ENCODE measurements around the gene GNAS. TPM values are rescaled to one million over a fixed set of nuclear protein-coding genes. Genes with fewer than 3 reads are reported as not detected.
"Not testable (repeated sequence)": the region's sequence is repeated elsewhere in the genome, so short reads cannot be mapped to it uniquely, and the experiment has no call there.

The GNAS gene
- total RNA-seq, 1 donor from 2014 or later = 2,003 TPM

- no peak overlapping the region for H3K9ac ChIP-seq (ENCODE audit: low read length)
- no peak overlapping the region for H3K4me2 ChIP-seq (ENCODE audit: low read length)
- H3K9me3 Mint-ChIP-seq (ENCODE audit: unreplicated experiment) = peaks cover 2% of the 10 kb centered on the region
- H3K36me3 ChIP-seq (ENCODE audit: insufficient read depth, low read length) = no peaks in the 10 kb centered on the region
- TF ChIP-seq CTCF (IDR thresholded peaks at IDR 0.05; ENCODE audit: insufficient read depth, low read depth, low read length) = no peak
- TF ChIP-seq EZH2 (IDR thresholded peaks at IDR 0.05; ENCODE audit: insufficient read depth, low read length) = no peak
- H3K79me2 ChIP-seq (ENCODE audit: insufficient read depth, low read length) = no peaks in the 10 kb centered on the region
- H3K27ac ChIP-seq (ENCODE audit: low read depth, low read length) = no peak overlapping the region
- H3K4me3 Mint-ChIP-seq (ENCODE audit: unreplicated experiment) = no peak overlapping the region
- FAIRE-seq (no peak), DNase-seq (ENCODE audit: low read depth) (no peak)
- peaks cover 6% of the 10 kb centered on the region for H3K27me3 Mint-ChIP-seq (ENCODE audit: low read depth, unreplicated experiment)
- no peaks in the 10 kb centered on the region for H3K36me3 Mint-ChIP-seq (ENCODE audit: low read depth, unreplicated experiment)
- no peak overlapping the region for H3K4me3 ChIP-seq (ENCODE audit: insufficient read depth, low read depth, low read length)
- peaks cover 6% of the 10 kb centered on the region for H3K27me3 ChIP-seq (ENCODE audit: insufficient read depth, low read length)
- no peak overlapping the region for H3K27ac Mint-ChIP-seq (ENCODE audit: unreplicated experiment)
- H3K4me1 ChIP-seq (ENCODE audit: insufficient read depth, low read length) = no peaks in the 10 kb centered on the region
- no peaks in the 10 kb centered on the region for H4K20me1 ChIP-seq (ENCODE audit: insufficient read depth, low read length)
- no peaks in the 10 kb centered on the region for H3K9me3 ChIP-seq (ENCODE audit: insufficient read depth, low read depth, low read length)
- no peaks in the 10 kb centered on the region for H3K4me1 Mint-ChIP-seq (ENCODE audit: low read depth, unreplicated experiment)
- no peak overlapping the region for H2AFZ ChIP-seq (ENCODE audit: low read depth, low read length)
These were observed 90.0 kb downstream of the GNAS start for GRCh38 chr20:58942549-58942948.

- Mint-ChIP-seq H3K9me3 (ENCODE audit: unreplicated experiment) (no peaks in the 10 kb centered on the region), H3K4me1 (ENCODE audit: low read depth, unreplicated experiment) (no peaks in the 10 kb centered on the region), H3K36me3 (ENCODE audit: low read depth, unreplicated experiment) (no peaks in the 10 kb centered on the region), H3K4me3 (ENCODE audit: unreplicated experiment) (no peak overlapping the region), H3K27me3 (ENCODE audit: low read depth, unreplicated experiment) (peaks cover 8% of the 10 kb centered on the region), H3K27ac (ENCODE audit: unreplicated experiment) (no peak overlapping the region)
- Histone ChIP-seq H3K9me3 (ENCODE audit: insufficient read depth, low read depth, low read length) (no peaks in the 10 kb centered on the region), H2AFZ (ENCODE audit: low read depth, low read length) (no peak overlapping the region), H3K27ac (ENCODE audit: low read depth, low read length) (no peak overlapping the region), H3K4me1 (ENCODE audit: insufficient read depth, low read length) (no peaks in the 10 kb centered on the region), H3K9ac (ENCODE audit: low read length) (no peak overlapping the region), H3K36me3 (ENCODE audit: insufficient read depth, low read length) (no peaks in the 10 kb centered on the region), H4K20me1 (ENCODE audit: insufficient read depth, low read length) (no peaks in the 10 kb centered on the region), H3K4me2 (ENCODE audit: low read length) (no peak overlapping the region), H3K79me2 (ENCODE audit: insufficient read depth, low read length) (no peaks in the 10 kb centered on the region), H3K27me3 (ENCODE audit: insufficient read depth, low read length) (no peaks in the 10 kb centered on the region), H3K4me3 (ENCODE audit: insufficient read depth, low read depth, low read length) (no peak overlapping the region)
- TF ChIP-seq EZH2 (IDR thresholded peaks at IDR 0.05; ENCODE audit: insufficient read depth, low read length) = no peak
- DNase-seq (ENCODE audit: low read depth) (no peak), FAIRE-seq (no peak)
These were observed 92.1 kb downstream of the GNAS start for GRCh38 chr20:58944610-58945009.

GRCh38 chr20:58945965-58946631, 93.6 kb downstream of the GNAS start:
- Histone ChIP-seq H3K27me3 (ENCODE audit: insufficient read depth, low read length) (no peaks in the 10 kb centered on the region), H4K20me1 (ENCODE audit: insufficient read depth, low read length) (no peaks in the 10 kb centered on the region), H3K4me2 (ENCODE audit: low read length) (no peak overlapping the region), H3K4me1 (ENCODE audit: insufficient read depth, low read length) (no peaks in the 10 kb centered on the region), H3K27ac (ENCODE audit: low read depth, low read length) (no peak overlapping the region), H3K36me3 (ENCODE audit: insufficient read depth, low read length) (no peaks in the 10 kb centered on the region), H3K9ac (ENCODE audit: low read length) (no peak overlapping the region), H3K9me3 (ENCODE audit: insufficient read depth, low read depth, low read length) (no peaks in the 10 kb centered on the region), H3K4me3 (ENCODE audit: insufficient read depth, low read depth, low read length) (no peak overlapping the region), H3K79me2 (ENCODE audit: insufficient read depth, low read length) (no peaks in the 10 kb centered on the region), H2AFZ (ENCODE audit: low read depth, low read length) (no peak overlapping the region)
- Mint-ChIP-seq H3K4me3 (ENCODE audit: unreplicated experiment) (no peak overlapping the region), H3K36me3 (ENCODE audit: low read depth, unreplicated experiment) (no peaks in the 10 kb centered on the region), H3K9me3 (ENCODE audit: unreplicated experiment) (no peaks in the 10 kb centered on the region), H3K4me1 (ENCODE audit: low read depth, unreplicated experiment) (no peaks in the 10 kb centered on the region), H3K27ac (ENCODE audit: unreplicated experiment) (no peak overlapping the region), H3K27me3 (ENCODE audit: low read depth, unreplicated experiment) (peaks cover 5% of the 10 kb centered on the region)
- no peak for FAIRE-seq
- TF ChIP-seq EZH2 (IDR thresholded peaks at IDR 0.05; ENCODE audit: insufficient read depth, low read length) = no peak
- TF ChIP-seq CTCF (IDR thresholded peaks at IDR 0.05; ENCODE audit: insufficient read depth, low read depth, low read length) = no peak
- no peak for DNase-seq (ENCODE audit: low read depth)

- H3K36me3 Mint-ChIP-seq (ENCODE audit: low read depth, unreplicated experiment); H3K27ac Mint-ChIP-seq (ENCODE audit: unreplicated experiment); H3K79me2 ChIP-seq (ENCODE audit: insufficient read depth, low read length); H3K4me3 Mint-ChIP-seq (ENCODE audit: unreplicated experiment); DNase-seq (ENCODE audit: low read depth); H3K4me1 ChIP-seq (ENCODE audit: insufficient read depth, low read length); H3K4me2 ChIP-seq (ENCODE audit: low read length); H3K27ac ChIP-seq (ENCODE audit: low read depth, low read length); H3K27me3 Mint-ChIP-seq (ENCODE audit: low read depth, unreplicated experiment); FAIRE-seq; H2AFZ ChIP-seq (ENCODE audit: low read depth, low read length); H4K20me1 ChIP-seq (ENCODE audit: insufficient read depth, low read length); H3K27me3 ChIP-seq (ENCODE audit: insufficient read depth, low read length); H3K9me3 ChIP-seq (ENCODE audit: insufficient read depth, low read depth, low read length); H3K36me3 ChIP-seq (ENCODE audit: insufficient read depth, low read length); H3K4me1 Mint-ChIP-seq (ENCODE audit: low read depth, unreplicated experiment); H3K4me3 ChIP-seq (ENCODE audit: insufficient read depth, low read depth, low read length); H3K9ac ChIP-seq (ENCODE audit: low read length); H3K9me3 Mint-ChIP-seq (ENCODE audit: unreplicated experiment): not testable (repeated sequence)
These were observed 95.4 kb downstream of the GNAS start for GRCh38 chr20:58947797-58948388.
